Testis (tissue), 2 donors: ENCODE data around the gene WNT8A.

Experiments used
- POLR2A ChIP-seq: fragments of 450-650 bp; IDR thresholded peaks from one replicate; pipeline ENCODE4 v1.6.1; 2017; ENCODE audit warnings: antibody characterized with exemption, mild to moderate bottlenecking, moderate library complexity
- TF ChIP-seq, protein P1 (sequence below), 3 experiments: fragments of 450-650 bp in 2 of 3; fragments of 200-600 bp in 1 of 3; sonication (generic) in 1 of 3; IDR thresholded peaks; one replicate each; pipeline ENCODE4 v1.5.1; 2016 to 2019; ENCODE audit warnings: antibody characterized with exemption in 3 of 3, mild to moderate bottlenecking in 2 of 3, moderate library complexity in 1 of 3

DNA sequence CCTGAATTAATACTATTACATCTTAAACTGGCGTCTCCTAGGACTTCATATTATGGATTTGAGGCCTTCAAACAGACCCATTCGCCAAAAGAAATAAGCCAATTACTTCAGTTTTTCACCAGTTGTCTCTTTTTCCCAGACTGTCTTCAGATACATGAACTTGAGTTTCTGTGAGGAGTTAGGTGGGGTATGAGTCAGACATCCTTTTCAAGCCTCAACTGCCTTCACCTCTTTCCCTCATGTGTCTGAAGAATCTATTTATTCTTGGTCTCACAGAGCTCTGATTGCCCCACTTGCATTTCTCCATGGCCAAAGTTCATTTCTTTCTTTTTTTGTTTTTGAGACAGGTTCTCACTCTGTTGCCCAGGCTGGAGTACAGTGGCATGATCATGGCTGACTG is 12.5 kb downstream of the WNT8A start:
- TF ChIP-seq, protein P1, sequence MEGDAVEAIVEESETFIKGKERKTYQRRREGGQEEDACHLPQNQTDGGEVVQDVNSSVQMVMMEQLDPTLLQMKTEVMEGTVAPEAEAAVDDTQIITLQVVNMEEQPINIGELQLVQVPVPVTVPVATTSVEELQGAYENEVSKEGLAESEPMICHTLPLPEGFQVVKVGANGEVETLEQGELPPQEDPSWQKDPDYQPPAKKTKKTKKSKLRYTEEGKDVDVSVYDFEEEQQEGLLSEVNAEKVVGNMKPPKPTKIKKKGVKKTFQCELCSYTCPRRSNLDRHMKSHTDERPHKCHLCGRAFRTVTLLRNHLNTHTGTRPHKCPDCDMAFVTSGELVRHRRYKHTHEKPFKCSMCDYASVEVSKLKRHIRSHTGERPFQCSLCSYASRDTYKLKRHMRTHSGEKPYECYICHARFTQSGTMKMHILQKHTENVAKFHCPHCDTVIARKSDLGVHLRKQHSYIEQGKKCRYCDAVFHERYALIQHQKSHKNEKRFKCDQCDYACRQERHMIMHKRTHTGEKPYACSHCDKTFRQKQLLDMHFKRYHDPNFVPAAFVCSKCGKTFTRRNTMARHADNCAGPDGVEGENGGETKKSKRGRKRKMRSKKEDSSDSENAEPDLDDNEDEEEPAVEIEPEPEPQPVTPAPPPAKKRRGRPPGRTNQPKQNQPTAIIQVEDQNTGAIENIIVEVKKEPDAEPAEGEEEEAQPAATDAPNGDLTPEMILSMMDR (IDR thresholded peaks at IDR 0.05) = no peak
- TF ChIP-seq POLR2A = no peak
